T-helper 1 cell treated with Interleukin-12 subunit alpha and Interleukin-12 subunit beta and Interleukin-4 antibody, amounts not matched to agents 30 μg/mL and 1 μg/mL, for 36 hours (primary cell): ENCODE data around the gene CFAP74.

Experiments
- H3K27ac Mint-ChIP-seq: one replicate; pipeline ENCODE4 v1.8.0; 2021; ENCODE audit warnings: mild to moderate bottlenecking, mixed read lengths
- H3K27me3 Mint-ChIP-seq: one replicate; pipeline ENCODE4 v1.8.0; 2021; ENCODE audit warnings: low read depth, mixed read lengths
- H3K36me3 Mint-ChIP-seq: one replicate; pipeline ENCODE4 v1.8.0; 2021; ENCODE audit warnings: low read depth, mixed read lengths
- H3K4me1 Mint-ChIP-seq: one replicate; pipeline ENCODE4 v1.8.0; 2021; ENCODE audit warnings: low read depth, mixed read lengths
- H3K4me3 Mint-ChIP-seq: one replicate; pipeline ENCODE4 v1.8.0; 2021; ENCODE audit warnings: mild to moderate bottlenecking, moderate library complexity, mixed read lengths
- H3K9me3 Mint-ChIP-seq: one replicate; pipeline ENCODE4 v1.8.0; 2021; ENCODE audit warnings: mixed read lengths

Gene CFAP74

GRCh38 chr1:2003541-2004131, at the start of gene CFAP74:
TSS of gene CFAP74 (minus strand) at chr1:2003786. CDS start at chr1:1990956, 12,830 bp downstream.
- H3K27me3 Mint-ChIP-seq = peaks cover 36% of the 10 kb centered on the region
- H3K4me3 Mint-ChIP-seq = no peak within 1 kb of the TSS
- H3K4me1 Mint-ChIP-seq = no peaks in the 10 kb centered on the region
- no peaks in the 10 kb centered on the region for H3K36me3 Mint-ChIP-seq
- no peaks in the 10 kb centered on the region for H3K9me3 Mint-ChIP-seq
- H3K27ac Mint-ChIP-seq = no peak within 1 kb of the TSS

- H3K27ac Mint-ChIP-seq = no peak overlapping the region
- H3K4me1 Mint-ChIP-seq = peaks cover 10% of the 10 kb centered on the region
- no peak overlapping the region for H3K4me3 Mint-ChIP-seq
- H3K36me3 Mint-ChIP-seq = peaks cover 2% of the 10 kb centered on the region
- no peaks in the 10 kb centered on the region for H3K9me3 Mint-ChIP-seq
- peaks cover 27% of the 10 kb centered on the region for H3K27me3 Mint-ChIP-seq
Observed at GRCh38 chr1:2053217-2053616, 49.6 kb upstream of the CFAP74 start.

- Mint-ChIP-seq H3K4me3 (no peak overlapping the region), H3K9me3 (no peaks in the 10 kb centered on the region), H3K27ac (no peak overlapping the region), H3K27me3 (peaks cover 29% of the 10 kb centered on the region), H3K4me1 (peaks cover 10% of the 10 kb centered on the region), H3K36me3 (peaks cover 2% of the 10 kb centered on the region)
Observed at GRCh38 chr1:2052756-2053155, 49.2 kb upstream of the CFAP74 start.

GRCh38 chr1:2052054-2052679, 48.6 kb upstream of the CFAP74 start:
- Mint-ChIP-seq H3K36me3 (peaks cover 2% of the 10 kb centered on the region), H3K27me3 (peaks cover 29% of the 10 kb centered on the region)

GRCh38 chr1:2050793-2051682, 47.5 kb upstream of the CFAP74 start:
- H3K36me3 Mint-ChIP-seq = peaks cover 2% of the 10 kb centered on the region
- H3K4me1 Mint-ChIP-seq = peaks cover 10% of the 10 kb centered on the region
- no peaks in the 10 kb centered on the region for H3K9me3 Mint-ChIP-seq
- H3K27me3 Mint-ChIP-seq = peaks cover 38% of the 10 kb centered on the region
- no peak overlapping the region for H3K27ac Mint-ChIP-seq
- H3K4me3 Mint-ChIP-seq = peak overlapping the region; percentile 48

More at GRCh38 chr1:2052054-2052679, 48.6 kb upstream of the CFAP74 start:
- H3K9me3 Mint-ChIP-seq = no peaks in the 10 kb centered on the region
- no peak overlapping the region for H3K27ac Mint-ChIP-seq
- H3K4me3 Mint-ChIP-seq = no peak overlapping the region
- peaks cover 10% of the 10 kb centered on the region for H3K4me1 Mint-ChIP-seq

GRCh38 chr1:2050461-2050792, 46.8 kb upstream of the CFAP74 start:
- Mint-ChIP-seq H3K27ac (no peak overlapping the region), H3K27me3 (peaks cover 45% of the 10 kb centered on the region), H3K9me3 (no peaks in the 10 kb centered on the region), H3K4me3 (no peak overlapping the region), H3K4me1 (peaks cover 10% of the 10 kb centered on the region), H3K36me3 (peaks cover 2% of the 10 kb centered on the region)

GRCh38 chr1:2049718-2050431, 46.3 kb upstream of the CFAP74 start, which contains the start of gene PRKCZ:
TSS of gene PRKCZ (plus strand) at chr1:2050411. CDS start at chr1:2050631, 220 bp downstream.
- H3K27me3 Mint-ChIP-seq = peaks cover 46% of the 10 kb centered on the region
- H3K27ac Mint-ChIP-seq = no peak within 1 kb of the TSS
- H3K4me1 Mint-ChIP-seq = peaks cover 10% of the 10 kb centered on the region
- H3K36me3 Mint-ChIP-seq = peaks cover 2% of the 10 kb centered on the region
- peak within 1 kb of the TSS; percentile 78 for H3K4me3 Mint-ChIP-seq
- no peaks in the 10 kb centered on the region for H3K9me3 Mint-ChIP-seq

GRCh38 chr1:2049225-2049717, 45.7 kb upstream of the CFAP74 start:
- H3K4me3 Mint-ChIP-seq = peak overlapping the region; percentile 78
- H3K9me3 Mint-ChIP-seq = no peaks in the 10 kb centered on the region
- peaks cover 46% of the 10 kb centered on the region for H3K27me3 Mint-ChIP-seq
- peaks cover 10% of the 10 kb centered on the region for H3K4me1 Mint-ChIP-seq
- peaks cover 2% of the 10 kb centered on the region for H3K36me3 Mint-ChIP-seq
- peak overlapping the region; percentile 49 for H3K27ac Mint-ChIP-seq

GRCh38 chr1:2047749-2048729, 44.5 kb upstream of the CFAP74 start:
- Mint-ChIP-seq H3K4me1 (peaks cover 12% of the 10 kb centered on the region), H3K9me3 (no peaks in the 10 kb centered on the region), H3K27me3 (peaks cover 50% of the 10 kb centered on the region), H3K27ac (no peak overlapping the region), H3K36me3 (peaks cover 2% of the 10 kb centered on the region), H3K4me3 (peak overlapping the region; percentile 58)

- peaks cover 2% of the 10 kb centered on the region for H3K36me3 Mint-ChIP-seq
- peaks cover 42% of the 10 kb centered on the region for H3K27me3 Mint-ChIP-seq
- H3K27ac Mint-ChIP-seq = no peak overlapping the region
- no peaks in the 10 kb centered on the region for H3K9me3 Mint-ChIP-seq
- H3K4me1 Mint-ChIP-seq = peaks cover 12% of the 10 kb centered on the region
- H3K4me3 Mint-ChIP-seq = no peak overlapping the region
Observed at GRCh38 chr1:2046953-2047748, 43.6 kb upstream of the CFAP74 start.

- no peak overlapping the region for H3K4me3 Mint-ChIP-seq
- peaks cover 42% of the 10 kb centered on the region for H3K27me3 Mint-ChIP-seq
- no peak overlapping the region for H3K27ac Mint-ChIP-seq
- H3K36me3 Mint-ChIP-seq = peaks cover 2% of the 10 kb centered on the region
- H3K9me3 Mint-ChIP-seq = no peaks in the 10 kb centered on the region
- H3K4me1 Mint-ChIP-seq = peaks cover 12% of the 10 kb centered on the region
Observed at GRCh38 chr1:2046174-2046917, 42.8 kb upstream of the CFAP74 start.

GRCh38 chr1:2045468-2046173, 42.0 kb upstream of the CFAP74 start:
- Mint-ChIP-seq H3K4me1 (peaks cover 12% of the 10 kb centered on the region), H3K36me3 (peaks cover 2% of the 10 kb centered on the region), H3K9me3 (no peaks in the 10 kb centered on the region), H3K27ac (no peak overlapping the region), H3K4me3 (peak overlapping the region; percentile 17), H3K27me3 (peaks cover 42% of the 10 kb centered on the region)
